NCI-H460 (cell line): ENCODE data around the gene UNC13B. TPM values are rescaled to one million over a fixed set of nuclear protein-coding genes. Genes with fewer than 3 reads are reported as not detected.

ENCODE experiments used
- DNase-seq: peaks from one replicate; pipeline ENCODE4 v3.0.0-alpha.2; 2016; ENCODE audit warnings: low read depth; ENCODE audit errors: extremely low read depth
- total RNA-seq: library from RNA; depleted of rRNA; stranded (reverse); fragments of >200 nt; shearing (Covaris generic); gene quantifications from 2 replicates; pipeline ENCODE4 v1.2.3, GENCODE V29; 2014; rRNA removed

Gene UNC13B
- total RNA-seq, 1 experiment from 2014 or later = 7.7 TPM

GRCh38 chr9:35415402-35416097, 253.7 kb downstream of the UNC13B start:
- no peak for DNase-seq

GRCh38 chr9:35416098-35416427, 254.3 kb downstream of the UNC13B start:
- DNase-seq = no peak

GRCh38 chr9:35422346-35422745, 260.5 kb downstream of the UNC13B start:
- DNase-seq = no peak

- no peak for DNase-seq
Measured at GRCh38 chr9:35422753-35423152, 260.9 kb downstream of the UNC13B start.

GRCh38 chr9:35423499-35423898, 261.7 kb downstream of the UNC13B start:
- DNase-seq = peak; percentile 8

GRCh38 chr9:35424356-35425352, 262.8 kb downstream of the UNC13B start:
- DNase-seq = no peak

- no peak for DNase-seq
Measured at GRCh38 chr9:35426627-35427026, 264.8 kb downstream of the UNC13B start.

- DNase-seq = no peak
Measured at GRCh38 chr9:35431467-35431866, 269.7 kb downstream of the UNC13B start.

- no peak for DNase-seq
Measured at GRCh38 chr9:35432076-35432475, 270.3 kb downstream of the UNC13B start.

GRCh38 chr9:35436933-35437332, 275.1 kb downstream of the UNC13B start:
- DNase-seq = no peak

GRCh38 chr9:35446012-35446411, 284.2 kb downstream of the UNC13B start:
- no peak for DNase-seq

- DNase-seq = no peak
Measured at GRCh38 chr9:35448496-35448895, 286.7 kb downstream of the UNC13B start.

GRCh38 chr9:35452481-35452880, 290.7 kb downstream of the UNC13B start:
- DNase-seq = no peak

- no peak for DNase-seq
Measured at GRCh38 chr9:35453786-35454185, 292.0 kb downstream of the UNC13B start.

Other genes starting within 250 kb of the UNC13B start
- not detected in 2 replicates for gene PHF24, start 203.7 kb upstream of the UNC13B start, total RNA-seq
- 0.17 and 0.27 TPM in 2 replicates for gene DNAJB5, start 172.3 kb upstream of the UNC13B start, total RNA-seq
- gene VCP, start 89.4 kb upstream of the UNC13B start, total RNA-seq = 161 and 163 TPM in 2 replicates
- gene FANCG, start 82.1 kb upstream of the UNC13B start, total RNA-seq = 22.6 and 25.5 TPM in 2 replicates
- gene PIGO, start 65.4 kb upstream of the UNC13B start, total RNA-seq = 32.2 and 33.9 TPM in 2 replicates
- gene STOML2, start 58.9 kb upstream of the UNC13B start, total RNA-seq = 205 and 206 TPM in 2 replicates
- gene ATOSB, start 46.1 kb upstream of the UNC13B start, total RNA-seq = 9.6 and 10.6 TPM in 2 replicates